ENCODE results near the gene ATRIP. TPM values are rescaled to one million over a fixed set of nuclear protein-coding genes. Genes with fewer than 3 reads are reported as not detected.
"Not testable (repeated sequence)": the region's sequence is repeated elsewhere in the genome, so short reads cannot be mapped to it uniquely, and the experiment has no call there.

ATRIP gene
- total RNA-seq, 4 donors from 2014 or later = 7.5 to 10.5 (median 9.3) TPM

- peaks cover 0 to 32% (median 0%) of the 10 kb centered on the region in 3 donors for H3K36me3 ChIP-seq
- no peak for DNase-seq (ENCODE audit: low spot score in 2 of 2)
- H3K27ac ChIP-seq = peak overlapping the region in 1 of 4 donors; percentile 62
- H3K4me1 ChIP-seq = peaks cover 0 to 10% (median 0%) of the 10 kb centered on the region in 4 donors
- H3K4me3 ChIP-seq = no peak overlapping the region
- TF ChIP-seq EP300 (IDR thresholded peaks at IDR 0.05) (no peak), POLR2A (IDR thresholded peaks at IDR 0.05) (no peak), CTCF (IDR thresholded peaks at IDR 0.05) (no peak)
- no peaks in the 10 kb centered on the region for H3K27me3 ChIP-seq
- H3K9me3 ChIP-seq = no peaks in the 10 kb centered on the region
- 73 to 76% methylated on average over 6 to 8 of the region's 9 CpGs for WGBS, 2 donors
Observed at GRCh38 chr3:48477959-48478520, 31.5 kb downstream of the ATRIP start.

GRCh38 chr3:48478626-48479555, 32.4 kb downstream of the ATRIP start:
- no peak for TF ChIP-seq CTCF (IDR thresholded peaks at IDR 0.05)
- no peak for TF ChIP-seq EP300 (IDR thresholded peaks at IDR 0.05)
- TF ChIP-seq POLR2A (IDR thresholded peaks at IDR 0.05) = no peak
- H3K9me3 ChIP-seq = no peaks in the 10 kb centered on the region
- peak overlapping the region in 1 of 4 donors; percentile 62 for H3K27ac ChIP-seq
- H3K27me3 ChIP-seq = no peaks in the 10 kb centered on the region
- H3K4me3 ChIP-seq = no peak overlapping the region
- 82% methylated on average over 19 of the region's 19 CpGs for WGBS, 2 donors
- H3K36me3 ChIP-seq = peaks cover 0 to 32% (median 0%) of the 10 kb centered on the region in 3 donors
- peaks cover 0 to 4% (median 0%) of the 10 kb centered on the region in 4 donors for H3K4me1 ChIP-seq
- no peak for DNase-seq (ENCODE audit: low spot score in 2 of 2)

GRCh38 chr3:48480891-48481290, 34.4 kb downstream of the ATRIP start:
- not testable (repeated sequence) for H3K4me3 ChIP-seq
- 96% methylated on average over 11 of the region's 11 CpGs for WGBS, 2 donors

GRCh38 chr3:48482822-48483221, 36.3 kb downstream of the ATRIP start:
- DNase-seq (ENCODE audit: low spot score in 2 of 2); H3K4me1 ChIP-seq; H3K27me3 ChIP-seq; H3K9me3 ChIP-seq; H3K27ac ChIP-seq; H3K4me3 ChIP-seq: not testable (repeated sequence)
- H3K36me3 ChIP-seq = peaks cover 0 to 18% (median 0%) of the 10 kb centered on the region in 3 donors
- WGBS, 2 donors = 79 to 87% methylated on average over 6 of the region's 6 CpGs

More at GRCh38 chr3:48480891-48481290, 34.4 kb downstream of the ATRIP start:
- not testable (repeated sequence) for H3K27ac ChIP-seq; DNase-seq (ENCODE audit: low spot score in 2 of 2); H3K9me3 ChIP-seq; H3K4me1 ChIP-seq; H3K27me3 ChIP-seq
- H3K36me3 ChIP-seq = peaks cover 0 to 32% (median 0%) of the 10 kb centered on the region in 3 donors

- no peak overlapping the region for H3K27ac ChIP-seq
- peaks cover 0 to 9% (median 0%) of the 10 kb centered on the region in 3 donors for H3K36me3 ChIP-seq
- H3K27me3 ChIP-seq = no peaks in the 10 kb centered on the region
- no peak for DNase-seq (ENCODE audit: low spot score in 2 of 2)
- no peaks in the 10 kb centered on the region for H3K9me3 ChIP-seq
- TF ChIP-seq POLR2A (IDR thresholded peaks at IDR 0.05) = no peak
- no peak for TF ChIP-seq EP300 (IDR thresholded peaks at IDR 0.05)
- no peak for TF ChIP-seq CTCF (IDR thresholded peaks at IDR 0.05)
- WGBS, 2 donors = 93 to 94% methylated on average over 5 of the region's 5 CpGs
- no peak overlapping the region for H3K4me3 ChIP-seq
- no peaks in the 10 kb centered on the region for H3K4me1 ChIP-seq
Observed at GRCh38 chr3:48486952-48487351, 40.4 kb downstream of the ATRIP start.

Data from tibial nerve (tissue), 4 donors.